ENCODE results near the gene SPAM1.
"Not testable (repeated sequence)": the region's sequence is repeated elsewhere in the genome, so short reads cannot be mapped to it uniquely, and the experiment has no call there.

Gene SPAM1, protein sequence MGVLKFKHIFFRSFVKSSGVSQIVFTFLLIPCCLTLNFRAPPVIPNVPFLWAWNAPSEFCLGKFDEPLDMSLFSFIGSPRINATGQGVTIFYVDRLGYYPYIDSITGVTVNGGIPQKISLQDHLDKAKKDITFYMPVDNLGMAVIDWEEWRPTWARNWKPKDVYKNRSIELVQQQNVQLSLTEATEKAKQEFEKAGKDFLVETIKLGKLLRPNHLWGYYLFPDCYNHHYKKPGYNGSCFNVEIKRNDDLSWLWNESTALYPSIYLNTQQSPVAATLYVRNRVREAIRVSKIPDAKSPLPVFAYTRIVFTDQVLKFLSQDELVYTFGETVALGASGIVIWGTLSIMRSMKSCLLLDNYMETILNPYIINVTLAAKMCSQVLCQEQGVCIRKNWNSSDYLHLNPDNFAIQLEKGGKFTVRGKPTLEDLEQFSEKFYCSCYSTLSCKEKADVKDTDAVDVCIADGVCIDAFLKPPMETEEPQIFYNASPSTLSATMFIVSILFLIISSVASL

DNA sequence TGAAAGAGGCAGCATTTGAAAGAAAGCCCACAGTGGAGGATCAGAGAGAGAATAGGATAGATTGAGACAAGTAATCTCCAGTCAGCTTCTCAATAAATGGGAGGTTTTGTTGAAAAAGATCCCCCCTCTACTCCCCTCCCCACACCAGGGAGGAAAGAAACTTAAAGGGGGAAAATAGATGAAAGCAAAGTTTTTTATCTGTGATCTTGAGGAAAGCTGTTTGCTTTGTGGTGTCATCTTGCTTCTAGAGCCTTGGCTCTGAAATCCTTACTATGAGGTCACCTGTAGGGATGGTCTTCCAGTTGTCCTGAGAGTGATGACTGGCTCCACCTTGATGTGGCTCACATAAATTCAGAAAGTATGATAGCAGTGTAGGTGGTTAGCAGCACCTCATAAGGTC is at the start of gene SPAM1:
Gene SPAM1, plus strand, starts transcription at position 301 of the 400 bp plus-strand sequence. CDS start 28,330 bp downstream, outside the sequence.
- DNase-seq: no peak

DNA sequence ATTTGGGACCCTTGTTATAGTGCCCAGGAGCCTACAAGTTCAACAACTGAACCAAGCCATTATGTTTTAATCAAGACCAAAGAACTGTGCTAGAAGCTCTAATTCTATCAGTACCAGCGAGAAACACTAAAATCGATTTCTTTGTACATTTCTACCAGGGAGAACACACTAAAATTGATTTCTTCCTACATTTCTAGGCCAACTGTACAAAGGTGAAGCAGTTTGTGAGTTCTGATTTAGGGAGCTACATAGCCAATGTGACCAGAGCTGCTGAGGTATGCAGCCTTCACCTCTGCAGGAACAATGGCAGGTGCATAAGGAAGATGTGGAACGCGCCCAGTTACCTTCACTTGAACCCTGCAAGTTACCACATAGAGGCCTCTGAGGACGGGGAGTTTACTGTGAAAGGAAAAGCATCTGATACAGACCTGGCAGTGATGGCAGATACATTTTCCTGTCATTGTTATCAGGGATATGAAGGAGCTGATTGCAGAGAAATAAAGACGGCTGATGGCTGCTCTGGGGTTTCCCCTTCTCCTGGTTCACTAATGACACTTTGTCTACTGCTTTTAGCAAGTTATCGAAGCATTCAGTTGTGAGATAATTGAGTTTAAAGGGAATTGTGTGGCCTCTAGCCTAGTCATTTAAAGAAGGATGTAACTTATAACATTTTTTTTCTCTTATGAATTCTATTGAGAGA is 48.3 kb upstream of the SPAM1 start:
- no peak for DNase-seq

DNA sequence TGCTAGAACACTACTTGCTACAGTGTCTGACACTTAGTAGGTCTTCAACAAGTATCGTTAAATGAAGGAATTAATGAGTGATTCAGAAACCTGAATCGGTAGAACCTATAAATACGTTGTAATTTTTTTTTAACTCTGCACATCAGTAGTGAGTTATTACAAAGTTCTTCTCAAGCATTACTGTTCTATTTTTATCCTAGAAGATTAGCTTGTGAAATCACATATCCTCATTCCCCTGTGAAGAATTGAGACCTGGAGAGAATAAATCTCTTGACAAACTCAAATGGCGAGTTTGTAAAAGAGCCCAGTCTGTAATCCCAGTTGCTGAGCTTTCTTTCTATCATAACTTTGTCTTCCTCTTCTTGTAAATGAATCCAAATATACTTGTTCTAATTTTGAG is 45.4 kb upstream of the SPAM1 start:
- no peak for DNase-seq

DNA sequence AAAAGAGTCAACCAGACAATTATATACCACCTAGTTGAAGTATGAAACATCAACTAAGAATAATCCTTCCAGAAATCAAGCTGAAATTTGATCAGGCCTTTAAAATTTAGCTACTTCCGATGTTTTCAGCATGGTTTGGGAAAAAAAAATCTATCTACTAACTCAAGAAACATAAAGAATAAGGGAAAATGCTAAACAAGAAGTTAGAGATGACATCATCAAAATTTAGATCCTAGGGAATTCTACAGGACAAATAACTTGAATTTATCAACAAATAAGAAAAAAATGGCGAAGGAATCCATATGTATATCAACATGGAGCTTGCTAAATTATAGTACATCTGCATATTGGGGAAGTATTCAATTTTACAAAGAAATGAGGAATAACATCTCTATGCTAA is 43.7 kb upstream of the SPAM1 start:
- no peak for DNase-seq

DNA sequence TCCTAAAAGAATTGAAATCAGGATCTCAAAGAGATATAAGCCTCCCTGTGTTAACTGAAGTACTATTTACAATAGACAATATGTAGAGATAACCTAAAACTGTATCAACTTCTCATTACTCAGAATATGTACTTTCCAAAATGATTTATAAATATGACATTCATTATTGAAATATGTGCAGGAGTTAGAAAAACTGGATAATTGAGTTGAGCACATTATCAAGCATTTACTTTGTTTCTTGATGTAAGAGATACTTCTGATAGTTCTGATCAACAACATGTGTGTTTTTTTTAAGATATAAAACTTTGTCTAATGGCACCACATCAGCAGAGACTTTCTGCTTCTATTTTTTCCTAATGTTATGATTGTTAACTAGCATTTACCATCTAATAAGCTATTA is 41.9 kb upstream of the SPAM1 start:
- no peak for DNase-seq

DNA sequence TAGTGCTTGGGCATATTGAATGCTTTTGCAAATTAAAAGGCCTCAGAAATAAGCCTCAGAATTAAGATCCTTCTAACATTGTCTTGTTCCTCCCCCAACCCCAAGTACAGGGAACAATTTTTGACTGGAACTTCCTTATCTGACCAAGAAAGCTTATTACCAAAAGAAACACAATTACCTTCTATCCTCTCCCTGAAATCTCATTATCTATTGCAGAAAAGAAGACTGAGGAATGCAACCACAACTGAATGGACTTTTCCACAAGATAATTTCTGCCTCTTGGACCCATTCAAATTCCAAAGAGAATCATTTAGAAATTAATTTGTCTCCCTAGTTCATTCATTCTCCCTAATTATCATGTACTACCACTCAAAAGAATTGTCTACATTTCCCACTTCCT is 36.8 kb upstream of the SPAM1 start:
- DNase-seq: no peak

DNA sequence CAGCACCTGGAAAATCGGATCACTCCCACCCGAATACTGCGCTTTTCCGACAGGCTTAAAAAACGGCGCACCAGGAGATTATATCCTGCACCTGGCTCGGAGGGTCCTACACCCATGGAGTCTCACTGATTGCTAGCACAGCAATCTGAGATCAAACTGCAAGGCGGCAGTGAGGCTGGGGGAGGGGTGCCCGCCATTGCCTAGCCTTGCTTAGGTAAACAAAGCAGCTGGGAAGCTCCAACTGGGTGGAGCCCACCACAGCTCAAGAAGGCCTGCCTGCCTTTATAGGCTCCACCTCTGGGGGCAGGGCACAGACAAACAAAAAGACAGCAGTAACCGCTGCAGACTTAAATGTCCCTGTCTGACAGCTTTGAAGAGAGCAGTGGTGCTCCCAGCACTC is 30.3 kb upstream of the SPAM1 start:
- not testable (repeated sequence) for DNase-seq

DNA sequence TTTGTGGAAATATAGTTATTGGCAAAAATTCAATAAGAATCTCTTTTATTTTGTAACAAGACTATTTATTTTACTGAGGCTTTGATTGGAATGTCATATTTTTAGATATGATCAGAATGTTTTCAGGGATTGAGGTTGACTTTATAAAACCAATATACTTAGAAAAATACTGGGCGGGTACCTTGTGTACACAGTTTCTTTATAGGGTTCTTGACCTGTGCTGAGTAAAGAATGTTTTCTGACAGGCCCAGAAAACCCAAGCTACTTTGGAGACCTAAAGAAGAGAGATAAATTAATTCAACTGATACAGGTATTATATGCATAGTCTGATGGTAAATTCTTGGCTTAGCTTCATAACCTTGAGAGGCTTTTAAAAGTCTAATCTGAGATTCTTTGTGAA is 23.9 kb upstream of the SPAM1 start:
- DNase-seq: no peak

DNA sequence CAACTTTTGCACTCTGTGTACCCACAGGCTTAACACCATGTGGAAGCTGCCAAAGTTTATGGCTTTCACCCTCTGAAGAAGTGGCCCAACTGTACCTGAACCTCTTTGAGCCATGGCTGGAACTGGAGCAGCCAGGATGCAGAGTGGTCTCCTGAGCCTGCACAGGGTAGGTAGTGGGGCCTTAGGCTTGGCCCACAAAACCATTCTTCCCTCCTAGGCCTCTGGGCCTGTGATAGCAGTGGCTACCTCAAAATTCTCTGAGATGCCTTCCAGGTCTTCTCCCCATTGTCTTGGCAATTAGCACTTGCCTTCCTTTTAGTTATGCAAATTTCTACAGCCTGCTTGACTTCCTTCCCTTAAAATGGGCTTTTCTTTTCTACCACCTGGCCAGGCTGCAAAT is 19.3 kb upstream of the SPAM1 start:
- DNase-seq: no peak

DNA sequence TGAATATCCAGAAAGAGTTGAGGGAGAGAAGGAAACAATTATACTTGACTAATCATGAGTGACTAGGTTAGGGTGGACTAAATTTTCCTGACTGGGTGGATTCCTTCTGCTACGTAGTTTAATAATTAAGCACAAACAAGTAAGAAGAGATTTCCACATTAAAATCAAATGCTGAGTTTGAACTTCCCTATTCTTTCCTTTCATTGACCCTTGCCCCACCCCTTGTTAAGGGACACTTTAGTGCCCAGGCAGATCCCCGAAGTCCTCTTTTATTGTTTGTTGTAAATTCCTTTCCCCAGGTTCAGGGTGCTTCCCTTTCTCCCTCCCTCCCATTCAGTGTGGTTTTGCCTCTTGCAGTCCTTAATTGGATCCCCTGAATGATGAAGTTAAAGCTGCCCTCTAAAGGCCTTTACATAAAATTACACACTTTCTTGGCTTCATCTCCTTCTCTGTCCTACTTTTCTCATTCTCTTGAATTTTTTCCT is 8.8 kb upstream of the SPAM1 start:
- no peak for DNase-seq

DNA sequence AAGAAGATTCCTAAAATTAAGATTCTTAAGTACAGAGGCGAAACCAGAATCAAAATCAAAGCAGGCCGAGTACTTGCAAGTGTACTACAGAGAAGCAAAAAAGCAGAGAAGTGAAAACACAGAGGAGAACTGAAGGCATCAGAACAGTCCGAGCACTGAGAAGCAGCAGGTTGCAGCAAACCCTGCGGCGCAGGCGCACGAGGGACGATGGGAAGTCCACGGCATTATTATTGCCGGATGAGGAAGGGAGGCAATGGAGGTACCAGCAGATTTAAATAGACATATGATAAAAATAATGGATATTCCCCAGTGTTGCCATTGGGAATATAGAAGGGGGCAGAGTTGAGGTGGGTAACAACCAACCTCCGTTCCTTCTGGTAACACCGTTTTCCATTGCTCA is 7.2 kb upstream of the SPAM1 start:
- DNase-seq: no peak

DNA sequence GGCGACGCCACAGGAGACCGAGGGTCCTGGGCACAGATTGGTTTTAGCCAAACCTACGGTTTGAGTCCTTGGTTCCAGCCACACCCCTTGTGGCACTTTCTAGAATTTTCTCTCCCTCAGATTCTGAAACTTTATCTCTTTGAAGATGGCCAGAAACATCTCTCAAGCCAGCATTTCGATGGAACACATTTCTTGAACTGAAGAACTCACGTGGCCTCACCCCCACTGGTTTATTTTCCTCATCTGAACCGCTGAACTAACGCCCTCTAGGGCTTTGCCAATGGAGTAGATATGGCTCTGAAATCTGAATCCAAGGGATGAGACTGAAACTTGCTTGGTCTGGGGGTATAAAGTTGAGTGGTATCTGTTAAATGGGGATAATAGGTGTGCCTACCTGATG is 6.7 kb upstream of the SPAM1 start:
- no peak for DNase-seq

DNA sequence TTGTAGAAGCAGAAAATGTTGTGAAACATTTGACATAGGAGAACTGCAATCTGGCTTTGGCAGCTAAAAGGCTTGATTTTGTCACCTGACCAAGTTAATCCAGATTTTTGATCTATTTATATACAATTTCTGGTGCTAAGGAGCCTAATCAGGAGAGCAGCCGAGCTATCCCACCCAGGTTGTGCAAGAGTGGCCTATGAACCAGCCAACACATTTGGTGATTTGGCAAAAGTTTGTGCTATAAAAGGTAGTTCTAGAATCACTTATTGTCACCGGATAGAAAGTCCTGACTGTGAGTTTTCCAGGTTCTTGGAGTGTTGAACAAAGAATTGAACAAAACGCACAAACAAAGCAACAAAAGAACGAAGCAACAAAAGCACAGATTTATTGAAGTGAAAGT is 1.4 kb upstream of the SPAM1 start:
- DNase-seq: no peak

DNA sequence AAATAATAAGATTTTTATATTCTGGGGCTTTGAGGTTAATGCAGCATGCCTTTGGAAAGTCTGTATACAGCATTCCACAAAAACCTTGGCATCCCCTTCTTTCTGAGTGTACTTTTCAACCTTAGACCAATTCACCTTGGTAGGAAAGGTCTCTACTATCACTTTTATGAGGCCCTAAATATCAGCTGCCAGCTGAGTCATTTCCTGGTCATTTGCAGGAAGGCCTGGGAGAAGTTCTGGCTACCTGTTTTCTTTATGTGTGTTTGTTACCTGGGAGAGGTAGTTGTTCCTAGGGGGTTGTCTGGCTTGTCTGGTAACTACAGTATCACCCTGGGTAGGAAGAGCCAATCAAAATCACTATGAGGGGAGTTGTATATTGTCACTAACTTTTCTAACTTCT is 4.1 kb downstream of the SPAM1 start:
- DNase-seq: no peak

DNA sequence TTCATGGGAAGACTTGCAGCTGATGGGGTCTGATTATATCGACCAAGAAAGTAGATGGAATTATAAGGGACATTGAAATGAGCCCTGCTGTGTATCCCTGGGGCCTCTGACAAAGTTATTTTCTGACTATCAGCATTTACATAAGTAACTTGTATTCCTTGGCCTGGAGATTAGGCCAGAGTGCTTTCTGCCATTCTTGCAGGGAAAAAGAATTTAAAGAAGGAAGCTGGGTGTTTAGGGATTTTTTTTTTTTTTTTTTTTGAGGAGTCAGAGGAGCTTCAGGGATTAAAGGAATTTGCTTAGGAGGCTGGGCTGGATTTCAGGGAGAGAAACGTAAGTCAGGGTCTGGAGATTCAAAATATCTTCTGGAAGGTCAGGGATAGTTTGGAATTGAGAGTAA is 4.6 kb downstream of the SPAM1 start:
- no peak for DNase-seq

DNA sequence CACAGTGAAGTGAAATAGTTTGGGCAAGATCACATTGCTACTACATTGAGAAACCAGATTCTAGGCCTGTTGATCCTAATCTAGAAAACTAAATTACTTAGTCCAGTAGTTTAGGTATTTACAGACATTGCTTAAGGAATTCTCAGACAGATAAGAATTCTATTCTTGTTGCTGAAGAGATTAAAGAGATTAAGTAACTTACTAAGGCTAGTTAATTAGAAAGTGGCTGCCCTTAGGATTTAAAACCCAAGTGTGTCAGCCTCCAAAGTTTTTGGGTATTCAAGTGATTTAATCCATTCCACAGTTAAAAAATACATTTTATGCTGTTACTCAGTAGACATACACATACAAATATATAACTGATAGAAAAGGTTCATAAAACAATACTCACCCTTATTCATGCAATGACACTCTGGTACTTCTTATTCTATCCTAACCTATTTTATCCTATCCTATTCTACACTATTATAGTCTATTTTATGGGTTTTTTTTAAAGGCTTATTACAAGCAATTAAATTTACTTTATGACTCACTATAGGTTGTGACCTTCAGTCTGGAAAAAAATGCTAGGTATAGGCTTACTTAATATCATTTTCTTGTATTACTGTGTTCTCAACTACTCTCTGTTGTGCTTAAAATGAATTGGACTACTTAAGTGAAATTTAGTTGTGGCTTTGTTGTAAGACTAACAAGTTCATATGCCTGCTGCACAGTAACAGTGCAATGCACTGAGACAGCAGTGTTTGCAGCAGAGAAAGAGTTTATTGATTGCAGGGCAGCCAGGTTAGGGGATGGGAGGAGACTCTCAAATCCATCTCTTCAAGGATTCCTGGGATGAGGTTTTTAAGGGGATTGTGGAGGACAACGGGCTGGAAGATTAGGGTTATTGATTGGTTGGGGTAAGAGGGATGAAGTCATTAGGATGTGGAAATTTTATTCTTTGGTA is 10.7 kb downstream of the SPAM1 start:
- no peak for DNase-seq

DNA sequence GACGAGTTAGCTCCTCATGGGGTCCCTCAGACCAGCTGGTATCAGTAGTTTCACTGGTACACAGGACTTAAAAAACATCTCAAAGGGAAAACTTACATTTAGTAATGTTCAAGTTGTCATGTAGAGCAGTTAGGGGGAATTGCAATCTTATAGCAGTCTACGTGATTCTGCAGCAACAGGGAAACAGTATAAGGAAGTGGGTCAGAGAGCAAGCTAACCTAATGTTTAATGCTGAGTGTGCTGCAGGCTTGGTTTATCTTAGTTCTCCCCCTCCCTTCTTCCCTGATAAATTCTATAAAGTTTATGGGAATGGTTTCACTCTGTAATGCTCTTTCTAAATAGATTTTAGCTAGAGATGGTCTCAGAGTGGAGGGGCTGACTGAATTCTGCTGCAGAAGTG is 11.3 kb downstream of the SPAM1 start:
- DNase-seq: no peak

DNA sequence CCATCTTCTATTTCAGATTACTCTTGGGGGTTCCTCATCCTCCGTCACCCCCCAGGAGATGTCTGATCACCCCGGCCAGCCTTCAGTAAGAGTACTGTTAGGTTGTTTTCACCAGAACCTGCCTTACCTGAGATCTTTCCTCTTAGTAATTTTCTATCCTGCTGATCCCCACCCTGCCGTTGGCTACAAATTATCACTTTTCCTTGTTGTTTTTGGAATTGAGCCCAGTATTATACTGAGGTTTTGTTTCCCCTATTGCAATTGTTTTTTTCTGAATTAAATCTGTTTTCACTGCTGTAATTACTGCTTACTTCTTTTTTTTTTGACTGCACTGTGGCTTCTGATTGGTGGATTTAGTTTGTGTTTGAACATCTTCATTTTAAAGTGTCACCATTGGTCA is 14.7 kb downstream of the SPAM1 start:
- DNase-seq: no peak

DNA sequence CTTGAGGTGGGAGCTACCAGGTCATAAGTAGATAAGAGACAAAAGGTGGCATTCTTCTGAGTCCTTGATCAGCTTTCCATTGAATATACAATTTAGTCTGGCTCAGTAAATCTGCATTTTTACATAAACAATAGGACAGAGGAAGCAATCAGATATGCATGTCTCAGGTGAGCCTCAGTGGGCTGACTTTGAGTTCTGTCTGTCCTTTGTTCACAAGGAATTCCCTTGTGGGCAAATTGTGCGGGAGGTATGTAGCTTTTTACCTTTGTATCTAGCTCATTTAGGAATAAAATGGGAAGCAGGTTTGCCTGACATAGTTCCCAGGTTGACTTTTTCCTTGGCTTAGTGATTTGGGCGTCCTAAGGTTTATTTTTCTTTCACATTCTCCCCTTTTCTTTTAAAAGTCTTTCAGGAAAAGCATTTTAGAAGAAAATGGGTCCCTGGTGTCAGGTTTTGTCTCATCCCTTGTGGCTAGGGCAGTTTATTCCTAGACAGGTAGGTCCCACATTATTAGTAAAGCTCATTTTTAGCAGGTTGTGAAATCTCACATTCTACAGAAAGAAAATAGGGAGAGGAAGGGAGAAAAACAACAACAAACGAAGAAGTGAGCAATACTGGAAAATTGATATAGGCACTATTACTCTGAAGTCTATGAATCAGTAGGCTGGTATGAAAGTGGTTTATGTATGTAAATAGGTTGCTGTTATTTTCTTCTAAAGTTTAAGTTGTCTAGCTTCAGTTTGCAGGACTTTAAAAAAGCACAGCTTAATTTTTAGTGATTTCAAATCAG is 16.5 kb downstream of the SPAM1 start:
- no peak for DNase-seq

DNA sequence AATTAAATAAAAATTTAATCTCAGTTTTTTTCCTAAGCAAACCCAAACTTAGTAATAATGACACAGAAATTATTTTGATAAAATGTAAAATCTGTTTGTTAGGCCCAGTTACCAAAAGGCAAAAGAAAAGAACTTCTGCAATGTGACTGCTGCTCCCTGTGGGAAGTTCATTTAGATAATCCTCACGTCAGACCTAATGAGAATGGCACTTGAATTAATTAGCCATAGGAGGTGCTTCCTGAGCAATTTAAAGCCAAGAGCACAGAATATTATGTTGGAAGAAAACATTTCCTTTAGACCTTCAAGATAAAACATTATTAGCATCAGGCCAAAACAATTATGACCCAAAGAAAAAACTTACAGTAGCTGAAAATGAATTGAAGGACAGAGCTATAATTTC is 19.4 kb downstream of the SPAM1 start:
- DNase-seq: no peak

DNA sequence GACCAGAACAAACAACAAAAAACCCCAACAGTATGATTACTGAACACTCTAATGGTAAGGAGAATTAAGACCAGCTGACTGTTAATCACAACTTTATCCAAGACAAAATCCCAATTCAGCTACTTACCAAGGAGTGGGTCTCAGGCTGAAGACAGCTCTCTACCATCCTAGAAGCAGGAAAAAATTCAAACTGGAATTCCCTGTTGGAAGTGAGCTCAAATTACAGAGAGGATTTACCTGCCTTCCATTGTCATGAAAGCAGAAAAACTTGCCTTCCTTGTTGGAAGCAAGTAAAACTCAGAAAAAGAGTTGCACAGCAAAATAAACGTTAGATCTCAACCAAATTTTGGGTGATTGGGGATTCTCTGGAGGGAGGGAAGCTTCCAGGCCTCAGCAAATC is 20.9 kb downstream of the SPAM1 start:
- no peak for DNase-seq

DNA sequence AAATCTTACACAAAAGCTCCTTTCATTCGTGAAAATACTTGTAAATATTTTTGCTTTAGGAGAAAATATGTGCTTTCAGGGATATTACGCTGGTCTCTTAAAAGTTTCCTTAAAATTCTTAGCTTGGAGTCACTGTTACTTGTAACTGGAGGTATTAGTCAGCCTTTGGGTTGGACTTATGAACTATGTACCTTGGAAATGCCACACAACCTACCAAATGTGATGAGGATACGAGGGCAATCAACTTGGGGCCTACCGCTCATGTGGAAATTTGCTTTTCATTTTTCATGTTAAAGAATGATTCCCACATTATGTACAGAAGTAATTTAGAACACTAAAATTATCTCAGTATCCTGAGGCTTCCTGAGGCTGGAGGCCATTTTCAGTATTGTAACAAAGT is 23.1 kb downstream of the SPAM1 start:
- no peak for DNase-seq

All from NCI-H345 (cell line).